Eye (tissue), 1 donor: ENCODE data around the gene SLC29A3.

Source experiments
- DNase-seq: peaks from one replicate; pipeline ENCODE4 v3.0.0-alpha.2; 2015

SLC29A3 gene

GRCh38 chr10:71374481-71375233 is 55.6 kb downstream of the SLC29A3 start:
- no peak for DNase-seq

- DNase-seq, result no peak
Observed at GRCh38 chr10:71375952-71376351, 56.9 kb downstream of the SLC29A3 start.

- DNase-seq, result no peak
Observed at GRCh38 chr10:71378336-71379117, 59.5 kb downstream of the SLC29A3 start.

DNA sequence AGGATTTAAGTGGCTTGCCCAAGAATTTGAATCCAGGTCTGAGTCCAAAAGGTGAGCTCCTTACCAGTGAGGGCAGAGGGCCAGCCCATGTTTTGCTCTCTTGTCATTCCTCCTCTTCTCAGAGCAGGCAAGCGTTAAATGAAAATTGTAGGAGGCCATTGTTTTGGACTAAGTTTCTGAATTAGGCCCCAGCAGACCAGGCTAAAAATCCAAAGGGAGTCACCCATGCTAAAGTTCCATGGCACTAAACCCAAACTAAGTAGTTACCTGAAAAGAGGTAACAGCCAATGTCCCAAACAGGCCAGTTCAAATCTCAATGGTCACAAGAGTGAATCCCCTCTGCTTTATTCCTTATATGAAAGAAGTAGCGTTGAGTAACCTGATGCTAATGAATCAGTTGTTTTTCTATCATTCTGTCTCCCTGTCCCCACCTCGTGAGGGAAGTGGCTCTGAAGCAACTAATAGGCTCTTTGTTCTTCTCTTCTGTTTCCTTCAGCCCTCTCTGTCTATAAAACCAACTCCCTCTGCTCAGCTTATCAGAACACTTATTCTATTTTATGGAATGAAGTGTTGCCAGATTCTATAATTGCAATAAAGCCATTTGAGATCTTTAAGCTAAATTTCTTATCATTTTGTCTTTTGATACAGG is 60.2 kb downstream of the SLC29A3 start:
- DNase-seq, result no peak

- DNase-seq, result no peak
Observed at GRCh38 chr10:71380841-71381240, 61.8 kb downstream of the SLC29A3 start.

DNA sequence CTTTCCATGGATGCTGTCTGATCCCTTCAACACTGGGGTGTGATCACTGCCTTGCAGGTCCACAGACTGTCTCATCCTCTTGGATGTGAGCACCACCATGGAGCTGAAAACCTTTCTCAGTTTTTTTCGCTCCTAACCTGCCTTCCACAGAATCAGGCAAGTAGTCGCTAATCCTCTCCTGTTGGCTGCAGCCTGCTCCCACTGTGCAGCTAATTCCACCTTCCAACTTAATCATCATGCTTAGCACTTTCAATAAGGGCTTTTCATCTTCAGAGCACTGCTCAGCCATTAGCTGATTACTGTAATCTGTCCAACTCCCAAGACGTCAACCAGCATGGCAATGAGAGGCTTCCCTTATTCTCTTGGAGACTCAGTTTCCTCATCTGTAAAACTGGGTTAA is 62.6 kb downstream of the SLC29A3 start:
- DNase-seq, result no peak

- no peak for DNase-seq
Observed at GRCh38 chr10:71382028-71382427, 63.0 kb downstream of the SLC29A3 start.

- no peak for DNase-seq
Observed at GRCh38 chr10:71382757-71383156, 63.7 kb downstream of the SLC29A3 start.

GRCh38 chr10:71383972-71384687 is 65.1 kb downstream of the SLC29A3 start:
- peak; percentile 83 for DNase-seq

GRCh38 chr10:71388171-71388570 is 69.1 kb downstream of the SLC29A3 start:
- peak; percentile 30 for DNase-seq

GRCh38 chr10:71388583-71389310 is 69.7 kb downstream of the SLC29A3 start:
- peak; percentile 41 for DNase-seq

GRCh38 chr10:71389768-71390460 is 70.9 kb downstream of the SLC29A3 start:
- DNase-seq, result no peak

- DNase-seq, result no peak
Observed at GRCh38 chr10:71390461-71390835, 71.4 kb downstream of the SLC29A3 start.

GRCh38 chr10:71390921-71391690 is 72.0 kb downstream of the SLC29A3 start:
- no peak for DNase-seq

- DNase-seq, result no peak
Observed at GRCh38 chr10:71391701-71392100, 72.6 kb downstream of the SLC29A3 start.

GRCh38 chr10:71392292-71392691 is 73.2 kb downstream of the SLC29A3 start:
- no peak for DNase-seq

- DNase-seq, result no peak
Observed at GRCh38 chr10:71392791-71393781, 74.0 kb downstream of the SLC29A3 start.

DNA sequence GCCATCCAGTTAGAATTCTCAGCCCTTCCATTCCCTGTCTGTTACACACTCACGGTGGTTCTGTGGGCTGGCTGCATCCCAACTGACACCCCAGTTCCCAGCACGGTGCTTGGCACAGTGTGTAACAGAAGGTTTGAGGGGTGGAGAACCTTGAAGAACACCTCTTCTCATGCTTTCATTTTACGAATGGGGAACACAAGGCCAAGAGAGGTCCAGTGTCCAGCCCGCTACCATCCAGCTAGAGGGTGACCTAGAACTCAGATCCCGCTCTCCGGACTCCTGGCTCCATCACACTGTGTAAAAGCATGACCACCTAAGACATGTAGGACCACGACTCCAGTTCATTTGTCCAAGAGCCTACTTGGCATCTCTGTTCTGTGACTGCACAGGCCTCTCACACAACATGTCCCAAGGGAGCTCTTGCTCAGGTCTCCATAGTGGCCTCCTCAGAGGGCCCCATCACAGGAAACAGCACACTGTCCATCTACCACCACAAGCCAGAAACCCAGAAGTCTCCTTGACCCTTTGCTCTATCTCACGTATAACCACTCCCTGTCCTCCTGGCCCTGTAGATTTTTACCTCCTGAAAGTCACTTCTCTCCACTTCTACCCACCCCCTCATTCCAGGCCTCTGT is 74.9 kb downstream of the SLC29A3 start:
- no peak for DNase-seq

DNA sequence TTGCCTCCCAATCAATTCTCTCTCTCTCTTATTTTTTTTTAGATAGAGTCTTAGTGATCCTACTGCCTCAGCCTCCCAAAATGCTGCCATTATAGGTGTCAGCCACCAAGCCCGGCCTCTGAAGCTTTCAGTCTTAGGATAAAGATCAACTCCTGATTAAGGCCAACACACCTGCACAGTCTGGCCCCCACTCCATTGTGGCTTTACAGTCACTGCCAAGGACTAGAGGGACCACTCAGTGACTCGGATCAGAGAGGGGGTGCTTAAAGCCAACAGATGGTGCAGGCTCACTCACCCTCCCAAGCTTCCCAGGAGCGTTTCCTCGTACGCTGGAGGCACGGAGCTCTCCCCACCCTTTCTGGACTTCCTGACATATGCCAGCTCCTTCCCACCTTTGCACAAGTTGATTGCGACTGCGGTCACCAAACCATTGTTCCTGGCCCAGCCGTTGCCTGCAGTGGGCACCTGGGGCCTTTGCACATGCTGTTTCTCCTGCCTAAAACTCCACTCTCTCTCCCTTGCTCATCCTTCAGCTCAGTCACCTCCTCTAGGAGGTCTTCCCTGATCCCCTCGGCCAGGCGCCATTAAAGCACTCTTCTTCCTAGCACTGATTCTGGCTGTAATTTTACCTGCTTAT is 76.0 kb downstream of the SLC29A3 start:
- no peak for DNase-seq
